BLaER1 (cell line): ENCODE data around the gene ARHGEF28.

Source experiments
- H3K27ac ChIP-seq: shearing (Covaris generic); formaldehyde crosslinking; 2 replicates; pipeline ENCODE4 v1.8.1; 2022
- H3K27me3 ChIP-seq: shearing (Covaris generic); formaldehyde crosslinking; 2 replicates; pipeline ENCODE4 v1.8.1; 2022
- H3K36me3 ChIP-seq: shearing (Covaris generic); formaldehyde crosslinking; 2 replicates; pipeline ENCODE4 v1.8.1; 2022
- H3K4me1 ChIP-seq: shearing (Covaris generic); formaldehyde crosslinking; 2 replicates; pipeline ENCODE4 v1.8.1; 2022
- H3K4me2 ChIP-seq: shearing (Covaris generic); formaldehyde crosslinking; 2 replicates; pipeline ENCODE4 v1.8.1; 2022
- H3K4me3 ChIP-seq: shearing (Covaris generic); formaldehyde crosslinking; 2 replicates; pipeline ENCODE4 v1.8.1; 2022
- H3K9ac ChIP-seq: shearing (Covaris generic); formaldehyde crosslinking; 2 replicates; pipeline ENCODE4 v1.8.1; 2022
- H3K9me3 ChIP-seq: shearing (Covaris generic); formaldehyde crosslinking; 2 replicates; pipeline ENCODE4 v1.8.1; 2022
- H4K20me1 ChIP-seq: shearing (Covaris generic); formaldehyde crosslinking; 2 replicates; pipeline ENCODE4 v1.8.1; 2022
- Cebpa-rat ChIP-seq: shearing (Covaris generic); IDR thresholded peaks from 2 replicates; pipeline ENCODE4 v1.8.1; 2022

ARHGEF28 gene

DNA sequence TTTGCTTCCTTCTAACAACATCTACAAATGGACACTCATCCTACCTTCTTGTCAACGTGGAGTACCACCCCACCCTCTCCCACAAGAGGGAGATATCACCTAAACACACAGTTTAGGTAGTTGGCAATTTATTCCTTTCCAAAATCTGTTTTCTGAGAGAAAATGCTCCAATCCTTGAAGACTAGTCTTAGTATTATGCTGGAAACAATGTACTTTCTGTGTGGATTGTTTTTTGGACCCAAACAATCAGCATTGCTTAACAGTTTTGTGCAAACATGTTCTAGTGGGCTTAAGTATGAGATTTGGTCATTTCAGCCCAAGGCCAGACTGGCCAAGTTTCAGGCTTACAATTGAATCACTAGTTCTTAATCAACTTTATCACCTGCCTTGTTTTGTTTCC is 359.1 kb downstream of the ARHGEF28 start:
- H3K27me3 ChIP-seq: no peaks in the 10 kb centered on the region

DNA sequence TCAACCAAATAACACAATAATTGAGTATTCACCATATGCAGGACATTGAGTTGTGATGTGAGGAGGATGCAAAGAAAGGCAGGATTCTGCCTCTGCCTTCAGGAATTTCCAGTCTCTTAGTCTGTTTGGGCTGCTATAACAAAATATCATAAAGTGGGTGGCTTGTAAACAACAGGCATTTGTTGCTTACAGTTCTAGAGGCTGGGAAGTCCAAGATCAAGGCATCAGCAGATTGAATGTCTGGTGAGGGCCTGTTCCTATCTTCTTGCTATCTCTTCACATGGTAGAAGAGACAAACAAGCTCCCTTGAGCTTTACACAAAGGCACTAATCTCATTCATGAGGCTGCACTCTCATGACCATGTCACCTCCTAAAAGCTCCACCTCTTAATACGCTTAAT is 360.7 kb downstream of the ARHGEF28 start:
- no peak overlapping the region for H3K27ac ChIP-seq
- H3K4me1 ChIP-seq: no peaks in the 10 kb centered on the region
- no peaks in the 10 kb centered on the region for H4K20me1 ChIP-seq
- no peak overlapping the region for H3K4me3 ChIP-seq
- no peak overlapping the region for H3K9ac ChIP-seq
- no peaks in the 10 kb centered on the region for H3K36me3 ChIP-seq
- no peak for TF ChIP-seq Cebpa-rat
- no peaks in the 10 kb centered on the region for H3K9me3 ChIP-seq
- no peak overlapping the region for H3K4me2 ChIP-seq
- no peaks in the 10 kb centered on the region for H3K27me3 ChIP-seq

More for the DNA sequence above, 359.1 kb downstream of the ARHGEF28 start:
- no peaks in the 10 kb centered on the region for H3K4me1 ChIP-seq
- no peak overlapping the region for H3K9ac ChIP-seq
- H3K9me3 ChIP-seq: no peaks in the 10 kb centered on the region
- no peak overlapping the region for H3K27ac ChIP-seq
- no peaks in the 10 kb centered on the region for H4K20me1 ChIP-seq
- TF ChIP-seq Cebpa-rat: no peak
- H3K4me3 ChIP-seq: no peak overlapping the region
- no peak overlapping the region for H3K4me2 ChIP-seq
- H3K36me3 ChIP-seq: no peaks in the 10 kb centered on the region

DNA sequence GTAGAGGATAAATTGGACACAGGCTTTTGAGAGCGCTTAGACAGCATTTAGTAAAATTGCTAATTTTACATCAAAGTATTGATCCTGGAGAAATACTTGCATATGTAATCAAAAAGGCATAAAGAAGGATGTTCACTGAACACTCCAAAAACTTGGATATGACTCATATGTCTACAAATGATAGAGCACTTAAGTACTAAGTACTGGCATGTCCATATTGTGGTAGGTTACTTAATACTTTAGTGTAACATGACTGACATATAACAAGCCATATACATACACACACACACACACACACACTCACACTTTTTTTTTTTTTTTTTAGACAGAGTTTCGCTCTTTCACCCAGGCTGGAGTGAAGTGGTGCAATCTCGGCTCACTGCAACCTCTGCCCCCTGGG is 361.9 kb downstream of the ARHGEF28 start:
- H3K27me3 ChIP-seq: no peaks in the 10 kb centered on the region
- H3K4me2 ChIP-seq: no peak overlapping the region
- no peaks in the 10 kb centered on the region for H3K9me3 ChIP-seq
- H3K27ac ChIP-seq: no peak overlapping the region
- H3K4me1 ChIP-seq: no peaks in the 10 kb centered on the region
- no peak overlapping the region for H3K4me3 ChIP-seq
- H3K9ac ChIP-seq: no peak overlapping the region
- no peaks in the 10 kb centered on the region for H3K36me3 ChIP-seq
- TF ChIP-seq Cebpa-rat: no peak
- H4K20me1 ChIP-seq: no peaks in the 10 kb centered on the region

DNA sequence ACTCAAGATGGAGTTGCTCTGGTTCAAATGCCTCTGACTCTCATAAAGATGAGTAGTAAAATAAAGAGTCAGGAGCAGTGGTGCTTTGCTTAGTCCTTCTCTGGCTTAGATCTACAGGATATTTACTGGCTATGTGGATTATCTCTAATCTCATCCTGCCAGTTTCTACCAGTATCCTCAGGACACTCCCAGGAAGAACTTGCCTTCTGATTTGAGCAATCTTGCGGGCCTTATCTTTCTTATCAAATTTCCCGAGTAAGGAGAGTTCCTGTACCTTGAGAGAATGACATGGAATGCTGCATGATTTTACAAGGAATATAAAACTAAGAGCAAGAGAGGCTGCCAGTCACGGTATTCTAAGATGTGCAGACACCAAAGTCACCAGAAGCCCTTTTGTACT is 364.0 kb downstream of the ARHGEF28 start:
- no peaks in the 10 kb centered on the region for H4K20me1 ChIP-seq
- no peaks in the 10 kb centered on the region for H3K36me3 ChIP-seq
- no peak overlapping the region for H3K4me3 ChIP-seq
- H3K27me3 ChIP-seq: no peaks in the 10 kb centered on the region
- H3K9ac ChIP-seq: no peak overlapping the region
- no peak overlapping the region for H3K4me2 ChIP-seq
- H3K4me1 ChIP-seq: no peaks in the 10 kb centered on the region
- H3K9me3 ChIP-seq: peaks cover 6% of the 10 kb centered on the region; the same call in 1 of the 2 replicates
- H3K27ac ChIP-seq: no peak overlapping the region
- no peak for TF ChIP-seq Cebpa-rat
